Memory B cell (primary cell): ENCODE measurements around the gene LPCAT3.
"Not testable (repeated sequence)": the region's sequence is repeated elsewhere in the genome, so short reads cannot be mapped to it uniquely, and the experiment has no call there.

Source experiments
- ATAC-seq: fragments of 150-1000 bp; cut with Tn5 transposase; 2 replicates; pipeline ENCODE4 v1.10.0; 2021; ENCODE audit warnings: low read depth, mild to moderate bottlenecking, moderate library complexity
- DNase-seq, 2 donors: peaks; one replicate each; pipeline ENCODE4 v3.0.0; 2022; ENCODE audit warnings: low spot score in 2 of 2
- H3K27ac Mint-ChIP-seq: one replicate; pipeline ENCODE4 v1.8.0; 2022; ENCODE audit warnings: mild to moderate bottlenecking, moderate library complexity, mixed read lengths
- H3K27me3 Mint-ChIP-seq: one replicate; pipeline ENCODE4 v1.8.0; 2022; ENCODE audit warnings: mixed read lengths
- H3K36me3 Mint-ChIP-seq: one replicate; pipeline ENCODE4 v1.8.0; 2022; ENCODE audit warnings: mild to moderate bottlenecking, mixed read lengths
- H3K4me1 Mint-ChIP-seq: one replicate; pipeline ENCODE4 v1.8.0; 2022; ENCODE audit warnings: mixed read lengths
- H3K4me3 Mint-ChIP-seq: one replicate; pipeline ENCODE4 v1.8.0; 2022; ENCODE audit warnings: mild to moderate bottlenecking, moderate library complexity, mixed read lengths
- H3K9me3 Mint-ChIP-seq: one replicate; pipeline ENCODE4 v1.8.0; 2022; ENCODE audit warnings: mixed read lengths

The LPCAT3 gene

GRCh38 chr12:7019043-7019569, 830 bp upstream of the LPCAT3 start:
- Mint-ChIP-seq H3K36me3 (no peaks in the 10 kb centered on the region), H3K4me3 (peak overlapping the region; percentile 88), H3K4me1 (peaks cover 15% of the 10 kb centered on the region), H3K9me3 (no peaks in the 10 kb centered on the region), H3K27me3 (no peaks in the 10 kb centered on the region), H3K27ac (peak overlapping the region; percentile 96)
- no peak for DNase-seq
- no peak for ATAC-seq

GRCh38 chr12:7017870-7018349, 366 bp downstream of the LPCAT3 start:
- peak; percentile 1 for ATAC-seq
- Mint-ChIP-seq H3K4me1 (peaks cover 23% of the 10 kb centered on the region), H3K27ac (peak overlapping the region; percentile 96), H3K4me3 (peak overlapping the region; percentile 88), H3K9me3 (no peaks in the 10 kb centered on the region), H3K36me3 (peaks cover 5% of the 10 kb centered on the region), H3K27me3 (no peaks in the 10 kb centered on the region)
- no peak for DNase-seq

GRCh38 chr12:7016958-7017571, 1.2 kb downstream of the LPCAT3 start:
- Mint-ChIP-seq H3K27me3 (no peaks in the 10 kb centered on the region), H3K4me1 (peaks cover 25% of the 10 kb centered on the region), H3K9me3 (no peaks in the 10 kb centered on the region), H3K4me3 (peak overlapping the region; percentile 88), H3K27ac (peak overlapping the region; percentile 96), H3K36me3 (peaks cover 5% of the 10 kb centered on the region)
- no peak for ATAC-seq
- DNase-seq: no peak

- H3K27ac Mint-ChIP-seq: peak overlapping the region; percentile 1
- H3K4me1 Mint-ChIP-seq: peaks cover 25% of the 10 kb centered on the region
- ATAC-seq: no peak
- H3K36me3 Mint-ChIP-seq: peaks cover 5% of the 10 kb centered on the region
- H3K27me3 Mint-ChIP-seq: no peaks in the 10 kb centered on the region
- H3K4me3 Mint-ChIP-seq: no peak overlapping the region
- DNase-seq: no peak
- H3K9me3 Mint-ChIP-seq: no peaks in the 10 kb centered on the region
These were observed 2.5 kb downstream of the LPCAT3 start for GRCh38 chr12:7015555-7016370.

GRCh38 chr12:7013101-7013500, 5.2 kb downstream of the LPCAT3 start:
- Mint-ChIP-seq H3K4me1 (peaks cover 28% of the 10 kb centered on the region), H3K4me3 (no peak overlapping the region), H3K27ac (no peak overlapping the region), H3K9me3 (no peaks in the 10 kb centered on the region), H3K27me3 (no peaks in the 10 kb centered on the region), H3K36me3 (peaks cover 9% of the 10 kb centered on the region)
- no peak for DNase-seq
- no peak for ATAC-seq

GRCh38 chr12:7012024-7012607, 6.2 kb downstream of the LPCAT3 start:
- no peak overlapping the region for H3K4me3 Mint-ChIP-seq
- no peaks in the 10 kb centered on the region for H3K9me3 Mint-ChIP-seq
- H3K36me3 Mint-ChIP-seq: peaks cover 9% of the 10 kb centered on the region
- DNase-seq (no peak), ATAC-seq (no peak)
- no peak overlapping the region for H3K27ac Mint-ChIP-seq
- H3K4me1 Mint-ChIP-seq: peaks cover 22% of the 10 kb centered on the region
- H3K27me3 Mint-ChIP-seq: no peaks in the 10 kb centered on the region

GRCh38 chr12:7011398-7011797, 6.9 kb downstream of the LPCAT3 start:
- H3K27me3 Mint-ChIP-seq, H3K9me3 Mint-ChIP-seq, ATAC-seq, H3K36me3 Mint-ChIP-seq, H3K4me3 Mint-ChIP-seq, H3K27ac Mint-ChIP-seq, DNase-seq: not testable (repeated sequence)
- H3K4me1 Mint-ChIP-seq: peaks cover 16% of the 10 kb centered on the region

GRCh38 chr12:7009512-7009911, 8.8 kb downstream of the LPCAT3 start:
- Mint-ChIP-seq H3K27me3 (no peaks in the 10 kb centered on the region), H3K27ac (no peak overlapping the region), H3K4me3 (no peak overlapping the region), H3K36me3 (peaks cover 14% of the 10 kb centered on the region), H3K9me3 (no peaks in the 10 kb centered on the region), H3K4me1 (peaks cover 18% of the 10 kb centered on the region)
- ATAC-seq (no peak), DNase-seq (no peak)

- Mint-ChIP-seq H3K4me1 (peaks cover 16% of the 10 kb centered on the region), H3K27ac (no peak overlapping the region), H3K27me3 (no peaks in the 10 kb centered on the region), H3K36me3 (peaks cover 12% of the 10 kb centered on the region), H3K9me3 (no peaks in the 10 kb centered on the region), H3K4me3 (no peak overlapping the region)
- no peak for ATAC-seq
- no peak for DNase-seq
These were observed 9.4 kb downstream of the LPCAT3 start for GRCh38 chr12:7008864-7009263.

- no peak for DNase-seq
- ATAC-seq: no peak
- peaks cover 11% of the 10 kb centered on the region for H3K4me1 Mint-ChIP-seq
- H3K27me3 Mint-ChIP-seq: no peaks in the 10 kb centered on the region
- H3K4me3 Mint-ChIP-seq: no peak overlapping the region
- no peaks in the 10 kb centered on the region for H3K9me3 Mint-ChIP-seq
- H3K36me3 Mint-ChIP-seq: peaks cover 10% of the 10 kb centered on the region
- H3K27ac Mint-ChIP-seq: no peak overlapping the region
These were observed 11.6 kb downstream of the LPCAT3 start for GRCh38 chr12:7006639-7007038.

GRCh38 chr12:7005311-7005710, 13.0 kb downstream of the LPCAT3 start:
- ATAC-seq: no peak
- no peak for DNase-seq
- peaks cover 13% of the 10 kb centered on the region for H3K36me3 Mint-ChIP-seq
- no peaks in the 10 kb centered on the region for H3K9me3 Mint-ChIP-seq
- H3K4me3 Mint-ChIP-seq: no peak overlapping the region
- peaks cover 13% of the 10 kb centered on the region for H3K4me1 Mint-ChIP-seq
- no peak overlapping the region for H3K27ac Mint-ChIP-seq
- no peaks in the 10 kb centered on the region for H3K27me3 Mint-ChIP-seq

GRCh38 chr12:7004840-7005239, 13.4 kb downstream of the LPCAT3 start:
- ATAC-seq (no peak), DNase-seq (no peak)
- no peak overlapping the region for H3K27ac Mint-ChIP-seq
- peaks cover 13% of the 10 kb centered on the region for H3K36me3 Mint-ChIP-seq
- H3K9me3 Mint-ChIP-seq: no peaks in the 10 kb centered on the region
- no peaks in the 10 kb centered on the region for H3K27me3 Mint-ChIP-seq
- no peak overlapping the region for H3K4me3 Mint-ChIP-seq
- H3K4me1 Mint-ChIP-seq: peaks cover 11% of the 10 kb centered on the region

GRCh38 chr12:7004287-7004803, 13.9 kb downstream of the LPCAT3 start:
- Mint-ChIP-seq H3K27ac (no peak overlapping the region), H3K27me3 (no peaks in the 10 kb centered on the region), H3K36me3 (peaks cover 12% of the 10 kb centered on the region), H3K4me3 (no peak overlapping the region), H3K9me3 (no peaks in the 10 kb centered on the region), H3K4me1 (peaks cover 11% of the 10 kb centered on the region)
- no peak for DNase-seq
- ATAC-seq: no peak
